Cardiac ventricle fibroblast (primary cell): ENCODE measurements around the gene ALDH1L1. TPM values are rescaled to one million over a fixed set of nuclear protein-coding genes. Genes with fewer than 3 reads are reported as not detected.

Source experiments
- total RNA-seq: library from RNA; depleted of rRNA; stranded (reverse); fragments of >200 nt; gene quantifications from 2 replicates; pipeline ENCODE4 v1.2.3, GENCODE V29; 2015

Gene ALDH1L1
- total RNA-seq = 93.4 and 96.4 TPM in 2 replicates

DNA sequence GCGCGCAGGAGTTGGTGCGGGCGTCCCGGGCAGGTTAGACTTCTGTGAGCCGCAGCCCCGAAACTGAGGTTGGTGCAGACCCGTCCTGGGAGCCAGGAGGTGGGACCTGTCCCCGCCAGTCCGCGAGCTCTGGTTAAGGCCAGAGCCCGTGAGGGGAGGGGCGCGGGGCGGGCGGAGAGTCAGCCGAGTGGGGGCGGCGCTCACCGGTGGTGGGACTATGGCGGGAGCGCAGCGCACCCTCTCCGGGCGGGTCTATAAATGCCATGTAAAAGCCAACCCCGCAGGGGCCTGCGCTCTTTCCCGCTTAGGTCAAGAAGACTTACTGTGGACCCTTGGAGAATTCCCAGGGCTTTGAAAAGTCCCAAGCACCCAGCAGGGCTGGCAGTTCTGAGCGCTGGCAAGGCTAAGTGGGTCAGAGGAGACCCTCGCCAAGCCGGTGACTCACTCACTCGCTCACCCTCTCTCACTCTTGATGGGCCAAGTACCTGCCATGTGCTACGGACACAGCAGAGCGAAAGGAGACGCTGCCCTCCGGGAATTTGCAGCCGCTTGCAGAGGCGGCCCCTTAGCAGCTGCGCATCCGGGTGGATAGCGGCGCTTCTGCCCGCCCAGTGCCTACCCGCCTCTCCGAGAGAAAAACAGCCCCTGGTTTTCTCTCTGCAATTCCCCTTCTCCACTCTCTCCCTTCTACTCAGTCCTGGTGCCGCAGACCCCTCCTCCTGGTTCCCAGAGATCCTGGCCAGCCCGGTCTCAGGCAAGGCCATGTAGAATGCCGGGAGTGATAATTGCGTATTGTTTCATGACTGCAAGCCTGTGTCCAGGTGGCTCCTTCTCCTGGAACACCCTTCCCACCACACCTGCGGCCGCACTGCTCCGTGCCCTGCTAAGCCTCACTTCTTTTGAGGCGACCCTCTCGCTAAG is at the start of gene ALDH1L1:
Gene ALDH1L1, minus strand, starts transcription at position 110 of the 921 bp plus-strand sequence. CDS start 19,607 bp downstream, outside the sequence.

DNA sequence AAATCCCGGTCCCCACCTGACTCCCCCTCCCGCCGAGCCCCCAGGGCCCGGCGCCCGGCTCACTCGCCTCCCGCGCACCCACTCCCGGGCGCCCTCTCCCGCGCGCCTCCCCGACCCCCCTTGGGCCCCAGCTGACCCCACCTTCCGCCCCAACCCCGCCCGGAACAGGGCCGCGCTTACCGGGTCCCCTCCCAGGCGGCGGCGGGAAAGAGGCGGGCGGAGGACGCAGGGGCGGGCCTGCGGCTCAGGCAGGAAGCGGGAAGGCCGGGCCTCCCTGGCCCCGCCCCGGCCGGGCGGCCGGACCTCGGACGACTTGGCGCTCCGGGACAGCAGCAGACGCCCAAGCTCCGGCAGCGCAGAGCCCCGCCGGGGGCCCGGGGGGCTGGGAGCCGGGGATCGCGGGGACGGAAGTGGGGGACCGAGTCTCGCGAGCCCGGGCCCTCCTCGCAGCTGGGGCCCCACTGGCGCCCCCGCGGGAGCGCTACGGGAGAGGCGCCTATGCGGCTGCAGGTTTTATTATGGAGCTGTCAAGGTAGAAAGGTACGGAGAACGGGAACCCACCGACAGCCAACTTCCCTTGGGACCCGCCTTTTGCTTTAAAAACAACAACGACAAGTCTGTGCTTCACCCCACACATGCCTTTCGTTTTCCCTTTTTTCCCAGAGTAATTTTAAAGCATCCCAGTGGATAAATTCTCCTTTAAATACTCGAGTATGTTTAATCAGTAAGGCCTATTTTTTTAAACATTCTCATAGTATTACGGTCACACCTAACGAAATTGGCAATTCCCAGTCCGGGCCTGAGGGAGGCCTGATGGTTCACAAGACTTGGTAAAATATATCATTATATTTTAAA is 96.2 kb downstream of the ALDH1L1 start, which contains the start of gene SLC41A3:
Gene SLC41A3, minus strand, starts transcription at position 212 of the 855 bp plus-strand sequence. CDS start 15,905 bp downstream, outside the sequence.

Other genes starting within 250 kb of the ALDH1L1 start
- gene ROPN1B, start 211.4 kb downstream of the ALDH1L1 start, total RNA-seq = not detected in 2 replicates
- gene SLC41A3, start 96.5 kb downstream of the ALDH1L1 start, total RNA-seq = 35.8 and 39.4 TPM in 2 replicates
- 21.3 and 21.9 TPM in 2 replicates for gene KLF15, start 176.8 kb upstream of the ALDH1L1 start, total RNA-seq
- not detected in 2 replicates for gene CFAP100, start 214.3 kb upstream of the ALDH1L1 start, total RNA-seq